Hematopoietic multipotent progenitor cell treated with erythropoietin and hydrocortisone succinate and interleukin-3 and kit ligand, for 6 days (in vitro differentiated cells): ENCODE data around the gene ADD1.

Experiments
- DNase-seq: peaks from one replicate; pipeline ENCODE4 v3.0.0-alpha.2; 2015

Gene ADD1

DNA sequence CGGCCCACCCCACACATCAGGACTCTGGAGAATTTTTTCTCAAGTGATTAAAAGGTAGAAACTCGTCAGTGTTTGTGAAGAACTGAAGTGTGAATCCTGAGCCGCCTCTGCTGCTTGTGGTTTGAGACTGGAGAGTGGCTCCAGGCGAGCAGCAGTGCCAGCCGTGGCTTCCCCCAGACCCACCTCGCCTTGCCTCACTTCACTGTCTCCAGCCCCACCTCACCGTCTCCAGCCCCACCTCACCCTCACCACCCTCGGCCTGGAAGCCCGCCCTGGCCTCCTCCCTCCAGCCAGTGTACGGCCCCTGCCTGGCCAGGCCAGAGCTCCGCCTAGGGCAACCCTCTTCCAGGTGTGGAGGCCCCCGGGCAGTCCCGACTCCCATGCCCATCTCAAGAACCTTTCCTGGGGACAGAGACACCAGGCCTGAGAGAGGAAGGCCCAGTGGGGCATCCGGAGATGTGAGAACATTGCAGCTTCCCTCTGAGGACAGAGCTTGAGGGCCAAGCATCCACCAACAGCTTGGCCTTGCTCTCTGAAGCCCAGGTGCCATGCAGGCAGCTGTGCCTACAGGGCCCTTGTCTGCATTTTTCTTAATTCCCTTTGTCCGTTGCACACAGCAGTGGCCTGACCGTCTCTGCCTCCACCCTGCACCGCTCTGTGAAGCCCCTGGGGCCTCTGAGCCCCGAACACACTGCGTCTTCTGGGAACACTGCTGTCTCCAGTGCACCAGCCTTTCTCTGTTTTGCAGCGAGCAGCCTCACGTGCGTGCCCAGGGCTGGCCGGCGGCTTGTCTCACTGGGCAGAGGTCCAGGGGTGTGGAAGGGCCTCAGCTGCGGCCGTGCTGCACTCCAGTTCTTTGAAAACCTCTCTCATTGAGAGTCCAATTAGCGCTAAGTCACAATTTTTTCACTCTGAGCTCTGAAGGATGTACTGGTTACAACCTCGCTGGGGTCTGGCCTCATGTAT lies 37.0 kb upstream of the ADD1 start:
- no peak for DNase-seq

DNA sequence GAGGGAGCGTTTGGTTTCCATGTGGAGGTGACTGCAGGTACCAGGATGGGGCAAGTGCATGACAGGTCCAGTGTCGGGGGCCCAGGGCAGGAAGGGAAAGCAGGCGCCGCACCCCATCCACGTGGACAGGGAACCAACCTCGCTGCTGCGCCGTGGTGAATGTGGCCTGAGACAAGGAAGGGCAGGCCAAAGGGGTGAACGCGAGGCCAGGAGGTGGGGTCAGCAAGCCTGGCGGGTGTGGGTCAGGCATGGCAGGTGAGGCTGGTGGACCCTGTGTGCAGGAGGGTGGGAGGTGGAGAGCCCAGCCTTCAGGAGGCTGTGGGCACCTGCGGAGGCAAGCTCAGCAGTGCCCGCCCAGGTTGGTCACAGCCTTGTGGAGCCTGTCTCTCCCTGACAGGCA lies 36.1 kb upstream of the ADD1 start:
- no peak for DNase-seq

DNA sequence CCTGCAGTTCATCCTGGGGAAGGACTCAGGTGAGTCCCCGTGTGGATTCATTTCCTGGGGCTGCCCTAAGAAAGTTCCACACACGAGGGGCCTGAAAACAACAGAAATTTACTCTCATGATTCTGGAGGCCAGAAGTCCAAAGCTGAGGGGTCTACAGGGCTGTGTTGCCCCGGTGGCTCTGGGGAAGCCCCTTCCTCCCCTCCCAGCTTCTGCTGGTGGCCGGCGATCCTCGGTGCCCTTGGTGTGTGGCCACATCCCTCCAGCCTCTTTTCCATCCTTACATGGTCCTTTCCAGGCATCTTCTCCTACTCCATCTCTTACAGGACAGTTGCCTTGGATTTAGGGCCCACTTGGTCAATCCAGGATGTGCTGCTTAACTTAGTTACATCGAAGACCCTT lies 35.6 kb upstream of the ADD1 start:
- no peak for DNase-seq

DNA sequence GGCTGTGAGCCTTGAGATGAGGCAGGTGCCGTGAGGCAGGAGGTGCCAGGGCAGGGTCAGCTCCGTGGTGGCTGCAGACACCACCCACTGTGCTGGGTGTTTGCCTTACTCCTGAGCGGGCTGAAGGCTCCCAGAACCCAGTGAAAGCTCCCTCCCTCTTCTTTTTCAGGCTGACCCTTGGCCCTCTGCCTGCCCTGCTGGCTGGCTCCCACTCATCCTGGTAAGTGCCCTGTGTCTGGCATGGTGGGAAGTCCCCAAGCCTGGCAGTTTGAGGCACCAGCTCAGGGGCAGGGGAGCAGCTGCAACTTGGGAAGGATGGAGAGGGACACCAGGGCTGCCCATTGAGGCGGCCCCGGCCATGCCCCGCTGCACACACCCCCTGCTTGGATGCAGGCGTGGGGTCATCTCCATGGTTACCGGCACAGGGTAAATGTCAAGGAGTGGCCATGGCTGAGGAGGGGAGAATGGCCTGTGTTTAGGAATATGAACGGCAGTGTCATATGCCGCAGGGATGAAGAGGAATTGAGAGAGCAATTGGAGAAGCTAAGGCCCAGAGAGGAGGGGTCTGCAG lies 33.9 kb upstream of the ADD1 start:
- DNase-seq = no peak

DNA sequence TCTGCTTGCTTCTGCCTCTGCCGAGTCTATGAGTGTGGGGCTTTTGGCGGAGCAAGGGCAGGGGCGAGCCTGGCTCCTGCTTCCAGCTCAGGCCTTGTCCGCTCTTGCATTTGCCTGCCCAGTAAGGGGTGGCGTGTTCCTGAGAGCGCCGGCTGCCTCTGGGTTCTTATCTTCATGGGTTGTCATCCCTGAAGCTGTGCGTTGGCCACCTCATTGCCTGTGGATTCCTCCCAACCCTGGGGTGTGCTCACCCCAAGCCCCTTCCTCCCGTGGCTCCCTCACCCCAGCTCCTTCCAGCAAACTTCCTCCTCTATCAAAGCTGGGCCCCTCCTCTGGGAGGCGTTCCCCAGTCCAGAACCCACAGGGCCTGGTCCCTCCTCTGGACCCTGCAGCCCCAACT lies 33.3 kb upstream of the ADD1 start:
- DNase-seq = peak; percentile 54

DNA sequence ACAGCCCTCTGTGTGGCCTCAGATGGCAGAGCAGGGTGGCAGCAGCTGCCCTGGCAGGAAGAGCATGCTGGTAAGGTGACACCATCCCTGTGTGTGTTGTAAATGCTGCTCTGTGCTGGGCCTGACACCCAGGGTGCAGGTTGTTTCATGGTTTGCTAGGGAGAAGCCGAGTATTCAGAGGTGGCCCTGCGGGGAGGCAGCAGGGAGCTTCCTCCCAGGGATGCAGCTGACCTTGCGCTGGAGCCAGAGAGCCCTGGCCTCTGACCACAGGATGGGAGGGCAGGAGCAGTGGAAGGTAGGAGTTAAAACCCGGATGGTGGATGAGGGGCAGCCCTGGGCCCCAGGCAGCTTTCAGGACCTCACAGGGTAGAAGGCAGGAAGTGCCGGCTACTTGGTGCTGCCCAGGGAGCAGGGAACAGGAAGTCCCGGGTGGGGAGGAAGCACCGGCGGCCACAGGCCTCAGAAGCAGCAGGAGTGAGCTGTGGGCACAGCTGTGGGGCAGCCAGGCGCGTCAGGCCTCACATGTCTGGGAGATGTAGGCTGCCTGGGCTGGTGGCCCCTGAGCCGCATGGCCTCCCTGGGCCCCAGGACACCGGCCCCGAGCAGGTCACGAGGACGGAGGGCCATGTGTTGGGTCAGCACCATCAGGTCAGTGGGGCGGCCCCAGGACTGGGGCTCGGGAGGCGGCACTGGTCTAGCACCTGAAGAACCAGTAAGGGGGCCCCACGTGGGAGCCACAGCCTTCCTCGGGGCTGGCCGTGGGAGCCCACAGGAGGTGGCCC lies 31.6 kb upstream of the ADD1 start:
- peak; percentile 84 for DNase-seq

DNA sequence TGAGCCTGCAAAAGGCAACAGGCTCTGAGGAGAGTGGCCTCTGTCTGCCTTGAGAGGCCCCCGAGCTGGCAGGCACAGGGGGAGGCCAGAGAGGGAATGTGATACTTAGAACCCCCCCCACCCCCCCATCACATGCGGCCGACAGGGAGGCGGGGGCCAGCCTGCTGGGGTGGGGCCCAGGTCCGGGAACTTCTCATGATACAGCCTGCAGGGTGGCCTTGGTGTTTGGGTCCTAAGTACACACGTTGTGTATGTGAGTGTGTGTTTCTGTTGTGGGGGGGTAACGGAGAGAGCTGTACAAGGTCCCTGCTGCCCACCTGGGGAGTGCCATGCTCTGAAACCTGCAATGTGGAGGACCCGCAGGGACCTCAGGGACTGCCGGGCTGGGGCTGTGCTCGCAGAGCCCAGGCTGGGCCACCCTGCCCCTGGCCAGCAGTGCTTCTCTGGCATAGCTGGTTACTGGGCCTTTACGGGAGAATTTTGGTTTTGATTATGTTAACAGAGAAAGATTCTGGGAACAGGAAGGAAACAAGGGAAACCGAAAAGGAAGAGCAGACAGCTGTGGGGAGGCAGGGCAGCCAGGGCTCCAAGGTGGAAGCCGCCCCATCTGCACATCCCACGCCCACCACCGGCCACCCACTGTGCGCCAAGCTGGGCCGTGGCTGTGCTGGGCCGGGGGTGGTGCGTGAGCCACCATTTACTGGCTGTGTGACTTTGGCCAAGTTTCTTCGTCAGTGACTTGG lies 30.9 kb upstream of the ADD1 start:
- peak; percentile 61 for DNase-seq

DNA sequence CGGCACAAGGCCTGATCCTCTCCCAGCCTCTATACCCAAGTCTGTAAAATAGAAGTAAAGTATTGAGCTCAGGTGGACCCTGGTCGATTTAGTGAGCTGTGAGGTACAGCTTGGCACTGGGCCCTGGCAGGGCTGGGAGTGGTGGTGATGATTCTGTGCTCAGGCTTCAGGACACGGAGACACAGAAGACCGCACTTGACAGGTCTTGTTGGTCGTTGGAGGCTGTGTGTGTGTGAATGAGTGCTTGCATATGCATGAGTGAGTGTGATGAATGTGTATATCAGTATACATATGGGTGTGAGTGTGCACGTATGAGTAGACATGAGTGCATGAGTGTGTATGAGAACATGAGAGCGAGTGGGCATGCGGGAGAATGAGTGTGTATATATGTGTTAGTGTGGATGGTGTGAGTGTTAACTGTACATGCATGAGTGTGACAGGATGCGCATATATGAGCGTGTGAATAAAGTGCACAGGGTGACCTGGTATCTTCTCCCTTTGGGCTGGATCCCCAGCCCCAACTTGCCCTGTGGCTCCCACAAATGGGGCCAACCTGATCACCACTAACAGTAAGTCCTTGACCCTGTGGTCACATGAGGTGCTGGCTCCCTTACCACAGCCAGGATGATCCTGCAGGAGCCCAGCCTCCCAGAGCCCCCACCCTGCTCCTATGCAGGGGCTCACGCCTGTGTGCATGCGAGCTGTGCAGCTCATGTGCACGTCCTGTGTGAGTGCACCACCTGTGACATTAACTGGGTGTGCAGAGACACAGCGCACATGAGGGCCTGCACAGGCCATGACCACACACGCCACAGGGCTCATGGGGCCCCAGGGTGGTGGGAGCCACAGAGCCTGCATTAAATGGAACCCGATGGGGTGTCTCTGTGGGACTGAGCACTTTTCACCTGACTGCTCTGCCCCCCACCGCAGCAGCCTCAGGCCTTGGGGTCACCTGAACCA lies 29.9 kb upstream of the ADD1 start:
- no peak for DNase-seq

DNA sequence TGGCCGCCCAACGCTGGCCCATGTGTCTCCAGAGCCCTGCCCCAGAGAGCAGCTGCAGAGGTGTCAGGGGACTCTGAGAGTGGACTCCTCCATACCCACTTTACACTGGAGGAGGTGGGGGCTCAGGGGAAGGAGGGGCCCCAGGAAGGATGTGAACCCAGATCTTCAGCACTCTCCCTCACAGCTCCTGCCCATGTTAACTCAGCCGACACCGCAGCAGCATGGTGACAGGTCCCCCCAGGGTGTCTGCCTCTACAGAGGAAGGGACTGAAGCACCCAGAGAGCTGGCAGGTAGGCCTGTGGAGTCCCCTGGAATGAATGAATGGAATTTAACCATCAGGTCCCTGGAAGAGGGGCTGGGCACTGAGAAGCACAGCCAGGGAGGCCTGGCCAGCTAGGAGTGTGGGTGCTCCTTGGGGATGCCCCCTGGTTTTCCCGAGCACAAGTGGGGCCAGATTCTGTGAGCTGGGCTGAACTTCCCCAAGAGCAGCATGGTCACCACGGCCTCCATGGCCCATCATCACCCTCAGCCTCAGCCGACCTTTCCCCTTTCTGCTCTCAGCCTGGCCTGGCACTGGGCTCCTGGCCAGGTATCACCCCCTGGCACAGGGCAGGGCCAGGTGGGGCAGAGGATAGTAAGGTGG lies 28.9 kb upstream of the ADD1 start:
- DNase-seq = no peak

DNA sequence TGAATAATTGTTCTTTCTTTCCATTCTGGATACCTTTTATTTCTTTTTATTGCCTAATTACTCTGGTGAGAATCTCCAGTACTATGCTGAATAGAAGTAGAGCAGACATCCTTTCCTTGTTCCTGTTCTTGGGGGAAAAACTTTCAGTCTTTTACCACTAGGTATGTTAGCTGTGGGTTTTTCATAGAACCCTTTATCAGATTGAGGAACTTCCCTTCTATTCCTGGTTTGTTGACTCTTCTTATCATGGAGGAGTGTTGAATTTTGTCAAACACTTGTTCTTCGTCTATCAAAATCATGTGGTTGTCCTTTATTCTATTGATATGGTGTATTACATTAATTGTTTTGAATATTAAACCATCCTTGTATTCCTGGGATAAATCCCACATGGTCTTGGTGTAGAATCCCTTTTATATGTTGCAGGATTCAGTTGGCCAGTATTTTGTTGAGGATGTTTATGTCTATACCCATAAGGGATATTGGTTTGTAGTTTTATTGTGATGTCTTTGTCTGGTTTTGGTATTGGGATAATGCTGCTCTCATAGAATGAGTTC lies 27.2 kb upstream of the ADD1 start:
- DNase-seq = no peak

DNA sequence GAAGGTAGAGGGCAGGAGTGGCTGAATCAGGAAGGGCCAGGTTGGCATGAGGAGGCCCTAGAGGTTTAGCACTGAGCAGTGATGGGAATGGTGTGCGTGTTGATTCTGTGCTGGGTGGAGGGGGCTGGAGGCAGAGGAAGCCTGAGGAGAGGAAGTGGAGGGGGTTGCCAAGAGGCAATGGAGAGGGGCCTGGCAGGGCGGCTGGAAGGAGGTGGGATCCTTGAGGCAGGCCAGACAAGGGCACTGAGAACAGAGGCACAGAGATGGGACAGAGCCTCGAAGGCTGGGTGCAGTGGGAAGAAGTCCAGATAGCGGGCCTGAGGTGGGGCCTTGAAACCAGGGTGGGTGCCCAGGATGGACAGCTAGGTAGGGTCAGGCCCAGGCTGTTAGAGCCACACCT lies 26.5 kb upstream of the ADD1 start:
- no peak for DNase-seq

DNA sequence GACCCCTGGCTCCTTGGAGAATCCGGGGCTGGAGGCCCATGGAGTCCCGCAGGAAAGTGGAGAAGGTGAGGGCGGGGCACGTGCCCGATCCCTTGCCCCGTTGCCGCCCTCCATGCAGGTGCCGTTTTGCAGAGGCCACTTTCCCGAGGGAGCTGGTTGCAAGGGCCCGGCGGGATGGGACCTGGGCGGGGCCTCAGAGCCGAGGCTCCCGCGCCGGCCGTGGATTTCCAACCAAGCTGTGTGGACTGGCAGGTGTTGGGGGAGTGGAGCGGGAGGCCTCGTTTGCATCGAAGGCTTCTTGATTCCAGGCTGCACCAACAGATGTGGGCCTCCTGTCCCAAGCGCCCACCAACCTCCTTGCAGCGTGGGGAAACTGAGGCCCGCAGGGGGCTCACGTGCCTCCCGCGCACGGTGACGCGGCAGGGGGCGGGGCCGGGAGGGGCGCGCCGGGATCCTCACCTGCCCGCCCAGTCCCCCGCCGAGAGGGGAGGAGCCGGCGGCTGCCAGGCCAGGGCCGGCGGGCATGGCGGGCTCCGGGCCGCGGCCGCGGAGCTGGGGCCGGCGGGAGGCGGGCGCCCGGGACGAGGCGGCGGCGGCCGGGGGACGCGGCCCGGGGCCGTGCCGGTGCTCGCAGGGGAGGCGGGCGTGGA lies 25.8 kb upstream of the ADD1 start:
- peak; percentile 36 for DNase-seq

DNA sequence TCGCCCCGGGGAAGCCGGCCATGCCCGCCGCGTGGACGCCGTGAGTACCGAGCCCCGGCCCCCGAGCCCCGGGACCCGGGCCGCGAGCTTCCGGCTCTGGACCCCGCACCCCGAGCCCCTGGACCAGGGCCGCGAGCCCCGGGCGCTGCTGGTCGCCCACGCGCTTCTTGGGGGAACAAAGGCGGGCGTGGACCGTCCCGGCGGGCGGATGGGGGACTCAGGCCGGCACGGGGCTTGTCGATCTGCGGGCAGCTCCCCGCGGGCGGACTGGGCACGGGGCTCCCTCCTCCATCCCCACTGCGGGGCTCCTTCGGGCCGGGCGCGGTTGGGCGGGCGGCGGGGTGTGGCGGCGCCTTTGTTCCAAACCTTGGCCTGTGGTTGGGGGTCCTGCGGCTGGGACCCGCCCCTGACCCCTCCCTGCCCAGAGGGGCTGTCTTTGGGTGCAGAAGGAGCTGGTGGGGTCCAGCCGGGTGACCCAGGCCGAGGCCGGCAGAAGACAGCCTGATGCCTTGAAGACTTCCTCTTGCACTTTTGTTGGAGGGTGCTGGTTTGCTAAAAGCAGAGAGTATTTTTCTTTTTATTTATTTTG lies 25.2 kb upstream of the ADD1 start:
- no peak for DNase-seq

DNA sequence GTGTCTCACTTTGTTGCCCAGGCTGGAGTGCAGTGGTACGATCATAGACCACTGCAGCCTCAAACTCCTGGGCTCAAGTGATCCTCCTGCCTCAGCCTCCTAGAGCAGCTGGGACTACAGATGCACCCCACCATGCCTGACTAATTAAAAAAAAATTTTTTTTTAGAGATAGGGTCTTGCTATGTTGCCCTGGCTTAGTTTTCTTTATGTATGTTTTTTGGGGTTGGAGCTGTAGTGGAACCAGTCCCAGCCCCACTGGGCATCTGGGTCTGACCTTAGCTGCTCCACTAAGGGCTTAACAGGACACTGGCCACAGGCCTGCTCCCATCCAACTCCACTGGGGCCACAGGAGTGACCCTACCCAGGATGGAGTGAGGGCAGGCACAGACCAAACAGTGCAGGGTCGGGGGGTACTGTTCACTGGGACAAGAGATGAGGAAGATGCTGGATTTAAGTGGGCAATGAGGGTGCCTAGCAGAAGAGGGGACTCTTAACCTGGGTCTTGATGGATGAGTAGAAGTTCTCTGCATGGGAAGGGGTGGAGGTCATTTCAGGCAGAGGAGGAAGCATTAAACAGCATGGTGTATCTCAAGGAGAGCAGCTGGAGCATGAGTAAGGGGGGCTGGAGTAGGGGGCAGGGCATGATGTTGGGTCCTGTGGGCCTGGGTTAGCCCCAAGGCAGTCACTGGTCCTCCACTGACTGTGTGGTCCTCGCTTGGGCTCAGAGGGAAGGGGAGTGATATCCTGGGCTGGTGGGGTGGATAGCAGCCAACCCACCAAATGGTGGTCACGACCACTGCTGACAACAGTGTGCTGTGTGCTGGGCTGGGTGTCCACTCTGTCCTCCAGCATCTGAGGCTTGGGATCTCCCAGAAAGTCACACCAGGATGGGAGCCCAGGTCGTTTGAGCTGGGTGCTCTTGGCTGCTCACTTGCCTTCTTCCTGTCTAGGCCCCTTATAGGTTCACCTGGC lies 24.1 kb upstream of the ADD1 start:
- no peak for DNase-seq

DNA sequence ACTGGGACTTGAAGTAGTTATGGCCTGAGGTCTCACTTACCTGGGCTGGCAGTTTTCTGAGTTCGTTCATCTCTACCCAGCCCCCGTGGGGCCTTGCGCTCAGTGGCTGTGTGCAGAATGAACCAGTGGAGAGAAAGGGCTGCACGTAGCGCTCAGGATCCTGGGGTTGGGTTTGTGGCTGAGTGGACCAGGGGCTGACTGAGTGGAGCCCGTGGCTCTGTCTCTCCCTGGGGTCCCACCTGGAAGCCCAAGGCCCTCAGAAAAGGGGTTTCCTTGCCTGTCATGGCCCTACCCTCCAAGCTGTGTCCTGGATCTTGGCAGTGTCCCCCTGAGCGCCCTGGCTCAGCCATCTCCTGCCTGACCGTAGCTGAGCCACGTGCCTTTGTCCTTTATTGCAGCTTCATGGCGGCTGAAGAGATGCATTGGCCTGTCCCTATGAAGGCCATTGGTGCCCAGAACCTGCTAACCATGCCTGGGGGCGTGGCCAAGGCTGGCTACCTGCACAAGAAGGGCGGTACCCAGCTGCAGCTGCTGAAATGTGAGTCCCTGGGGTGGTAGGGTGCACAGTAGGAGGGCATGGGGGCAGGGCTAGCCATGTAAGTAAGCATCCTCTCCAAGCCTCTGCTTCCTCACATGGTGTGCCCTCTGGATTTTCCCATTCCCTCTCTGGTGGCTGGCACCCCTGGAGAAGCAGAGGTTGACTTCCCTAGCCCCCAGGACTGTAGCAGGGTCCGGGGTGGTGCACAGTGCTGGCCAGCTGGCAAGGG lies 23.2 kb upstream of the ADD1 start:
- DNase-seq = no peak

DNA sequence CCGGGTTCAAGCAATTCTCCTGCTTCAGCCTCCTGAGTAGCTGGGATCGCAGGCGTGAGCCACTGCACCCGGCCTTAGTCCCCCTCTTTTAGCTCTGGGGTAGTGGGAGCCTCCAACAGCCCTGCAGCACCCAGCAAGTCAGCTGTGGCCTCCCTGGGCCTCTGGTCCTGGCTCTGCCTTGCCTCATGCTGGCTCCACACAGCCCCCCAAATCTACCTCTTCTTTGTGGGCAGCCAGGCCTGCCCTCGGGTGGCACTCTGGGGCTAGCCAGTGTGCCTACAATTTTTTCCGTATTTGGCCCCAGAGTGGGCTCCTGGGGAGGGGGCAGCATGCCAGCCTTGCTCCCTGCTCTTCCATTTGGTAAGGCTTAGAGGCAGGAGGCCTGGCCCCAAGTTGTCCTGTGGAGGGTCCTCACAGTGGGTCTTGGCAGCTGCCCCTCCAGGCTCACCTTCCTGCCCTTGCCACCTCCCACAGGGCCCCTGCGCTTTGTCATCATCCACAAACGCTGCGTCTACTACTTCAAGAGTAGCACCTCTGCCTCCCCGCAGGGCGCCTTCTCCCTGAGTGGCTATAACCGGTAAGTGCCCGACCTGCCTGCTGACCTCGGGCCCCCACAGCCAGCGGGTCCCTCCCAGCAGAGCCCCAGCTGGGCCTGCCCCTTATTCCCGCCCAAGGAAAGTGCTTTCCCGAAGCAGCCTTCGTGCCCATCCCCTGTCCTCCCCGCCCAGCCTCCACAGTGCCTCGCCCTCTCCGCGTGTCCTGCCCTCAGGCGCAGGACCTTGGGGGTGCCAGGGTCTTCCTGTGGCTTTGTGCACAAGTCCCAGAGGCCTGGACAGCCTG lies 21.0 kb upstream of the ADD1 start:
- no peak for DNase-seq

DNA sequence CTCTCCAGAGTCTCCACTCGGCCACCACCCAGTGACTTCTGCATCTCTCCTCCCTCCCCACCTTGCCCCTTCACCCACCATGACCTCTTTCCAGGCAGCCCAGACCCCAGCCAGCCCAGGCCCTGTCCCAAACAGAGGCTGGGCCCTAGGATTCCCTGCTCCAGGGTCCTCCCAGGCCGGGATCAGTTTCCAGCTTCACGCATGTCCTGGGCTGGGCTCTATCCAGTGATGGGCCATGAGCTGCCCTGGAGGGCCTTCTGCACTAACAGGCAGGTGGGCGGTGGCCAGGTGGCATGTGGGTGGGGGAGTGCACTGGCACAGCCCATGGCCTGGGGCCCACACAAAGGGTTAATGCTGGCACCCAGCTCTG lies 20.4 kb upstream of the ADD1 start:
- no peak for DNase-seq
